ENCODE data around the gene COX6B2. TPM values are rescaled to one million over a fixed set of nuclear protein-coding genes. Genes with fewer than 3 reads are reported as not detected.
A peak's percentile ranks its signal among the peaks of the same experiment; 100 is the strongest.
"Not testable (repeated sequence)": the region's sequence is repeated elsewhere in the genome, so short reads cannot be mapped to it uniquely, and the experiment has no call there.

COX6B2 gene, protein sequence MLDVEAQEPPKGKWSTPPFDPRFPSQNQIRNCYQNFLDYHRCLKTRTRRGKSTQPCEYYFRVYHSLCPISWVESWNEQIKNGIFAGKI
- 1 to 10 TPM in 1 of 4 donors, under 1 TPM in 1, not detected in 2; 0.14 to 4.6 TPM for total RNA-seq

DNA sequence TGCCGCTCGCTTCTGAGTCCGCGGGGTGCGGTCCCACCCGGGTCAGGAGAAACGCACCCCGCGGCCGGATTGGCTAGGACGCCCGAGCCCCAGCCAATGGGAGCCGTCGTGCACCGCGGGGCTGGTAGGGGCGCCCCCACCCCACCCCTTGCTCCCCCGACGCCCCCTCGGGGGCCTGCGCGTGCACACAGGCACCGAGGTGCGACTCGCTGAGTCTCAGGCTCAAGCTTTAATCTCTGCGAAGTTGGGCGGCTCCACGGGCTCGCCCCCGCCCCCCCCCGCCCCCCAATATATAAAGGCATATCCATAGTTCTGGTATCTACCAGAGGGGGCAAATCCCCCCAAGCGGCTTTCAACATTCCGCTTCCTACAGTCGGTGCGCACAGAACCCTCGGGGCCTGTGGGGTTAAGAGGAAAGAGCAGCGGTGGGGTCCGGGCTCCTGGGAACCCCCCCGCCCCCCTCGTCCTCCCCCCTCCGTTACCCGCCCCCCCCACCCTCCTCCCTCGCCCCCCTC is at the start of gene COX6B2:
Gene COX6B2 (minus strand): TSS at position 22 of the 515 bp plus-strand sequence. CDS start 198 bp downstream, outside the sequence.
- intact Hi-C loops (cut with DNase I; ENCODE audit: low total_unique reads) = no loop called here
- Histone ChIP-seq H3K4me3 (peak within 1 kb of the TSS; percentile 22 to 29), H3K27me3 (peaks cover 24 to 36% of the 10 kb centered on the region in 2 donors), H3K36me3 (no peaks in the 10 kb centered on the region), H3K4me1 (peaks cover 5 to 16% of the 10 kb centered on the region in 2 donors), H3K9me3 (no peaks in the 10 kb centered on the region), H3K27ac (no peak within 1 kb of the TSS)
- TF ChIP-seq POLR2A (IDR thresholded peaks at IDR 0.05) = no peak
- TF ChIP-seq, protein P1, sequence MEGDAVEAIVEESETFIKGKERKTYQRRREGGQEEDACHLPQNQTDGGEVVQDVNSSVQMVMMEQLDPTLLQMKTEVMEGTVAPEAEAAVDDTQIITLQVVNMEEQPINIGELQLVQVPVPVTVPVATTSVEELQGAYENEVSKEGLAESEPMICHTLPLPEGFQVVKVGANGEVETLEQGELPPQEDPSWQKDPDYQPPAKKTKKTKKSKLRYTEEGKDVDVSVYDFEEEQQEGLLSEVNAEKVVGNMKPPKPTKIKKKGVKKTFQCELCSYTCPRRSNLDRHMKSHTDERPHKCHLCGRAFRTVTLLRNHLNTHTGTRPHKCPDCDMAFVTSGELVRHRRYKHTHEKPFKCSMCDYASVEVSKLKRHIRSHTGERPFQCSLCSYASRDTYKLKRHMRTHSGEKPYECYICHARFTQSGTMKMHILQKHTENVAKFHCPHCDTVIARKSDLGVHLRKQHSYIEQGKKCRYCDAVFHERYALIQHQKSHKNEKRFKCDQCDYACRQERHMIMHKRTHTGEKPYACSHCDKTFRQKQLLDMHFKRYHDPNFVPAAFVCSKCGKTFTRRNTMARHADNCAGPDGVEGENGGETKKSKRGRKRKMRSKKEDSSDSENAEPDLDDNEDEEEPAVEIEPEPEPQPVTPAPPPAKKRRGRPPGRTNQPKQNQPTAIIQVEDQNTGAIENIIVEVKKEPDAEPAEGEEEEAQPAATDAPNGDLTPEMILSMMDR (IDR thresholded peaks at IDR 0.05) = no peak
- DNase-seq = no peak

DNA sequence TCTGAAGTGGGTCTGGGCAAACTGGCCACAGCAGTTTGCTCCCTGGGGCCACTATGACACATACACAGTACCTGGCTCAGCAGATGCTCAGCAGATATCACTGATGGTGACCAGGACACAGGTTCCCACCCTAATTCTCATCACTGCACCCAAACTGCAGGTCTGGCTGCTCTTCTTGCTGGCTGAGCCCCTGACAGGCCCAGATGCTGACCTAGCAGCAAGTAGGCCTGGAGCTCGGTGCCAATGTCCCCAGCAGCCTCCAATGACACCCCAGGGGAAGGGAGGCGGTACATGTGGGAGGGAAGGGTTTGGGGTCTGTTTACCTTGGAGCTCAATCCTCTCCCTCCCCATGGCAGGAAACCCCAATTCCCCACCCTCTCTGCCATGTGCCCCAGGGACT is 48.0 kb upstream of the COX6B2 start:
- intact Hi-C loops (cut with DNase I; ENCODE audit: low total_unique reads) = no loop called here
- H3K36me3 ChIP-seq = no peaks in the 10 kb centered on the region
- TF ChIP-seq, protein P1 (IDR thresholded peaks at IDR 0.05) = no peak
- no peak for TF ChIP-seq POLR2A (IDR thresholded peaks at IDR 0.05)
- H3K27ac ChIP-seq = no peak overlapping the region
- DNase-seq = no peak
- no peaks in the 10 kb centered on the region for H3K27me3 ChIP-seq
- peaks cover 0 to 7% of the 10 kb centered on the region in 2 donors for H3K4me1 ChIP-seq
- no peaks in the 10 kb centered on the region for H3K9me3 ChIP-seq
- H3K4me3 ChIP-seq = no peak overlapping the region

DNA sequence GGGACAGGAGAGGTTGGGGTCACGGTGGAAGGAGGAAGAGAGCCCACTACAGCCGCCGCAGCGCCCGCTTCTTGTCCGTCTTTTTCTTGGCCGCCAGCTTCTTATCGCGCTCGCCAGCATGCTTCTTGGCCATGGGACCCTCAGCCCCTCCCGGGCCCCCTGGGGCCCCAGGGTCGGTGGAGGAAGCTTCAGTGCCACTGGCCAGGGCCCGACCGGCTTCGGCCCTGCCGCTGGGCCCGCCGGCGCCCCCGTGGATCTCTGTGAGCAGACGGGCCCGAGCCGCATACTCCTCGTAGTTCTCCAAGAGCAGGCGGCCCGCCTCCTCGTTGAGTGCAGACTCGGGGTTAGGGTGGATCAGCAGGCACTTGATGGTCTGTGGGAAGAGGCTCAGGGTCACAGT is 46.9 kb upstream of the COX6B2 start:
- H3K9me3 ChIP-seq; intact Hi-C loops (cut with DNase I; ENCODE audit: low total_unique reads); H3K27ac ChIP-seq; H3K4me3 ChIP-seq; H3K36me3 ChIP-seq; H3K27me3 ChIP-seq; H3K4me1 ChIP-seq; DNase-seq: not testable (repeated sequence)

DNA sequence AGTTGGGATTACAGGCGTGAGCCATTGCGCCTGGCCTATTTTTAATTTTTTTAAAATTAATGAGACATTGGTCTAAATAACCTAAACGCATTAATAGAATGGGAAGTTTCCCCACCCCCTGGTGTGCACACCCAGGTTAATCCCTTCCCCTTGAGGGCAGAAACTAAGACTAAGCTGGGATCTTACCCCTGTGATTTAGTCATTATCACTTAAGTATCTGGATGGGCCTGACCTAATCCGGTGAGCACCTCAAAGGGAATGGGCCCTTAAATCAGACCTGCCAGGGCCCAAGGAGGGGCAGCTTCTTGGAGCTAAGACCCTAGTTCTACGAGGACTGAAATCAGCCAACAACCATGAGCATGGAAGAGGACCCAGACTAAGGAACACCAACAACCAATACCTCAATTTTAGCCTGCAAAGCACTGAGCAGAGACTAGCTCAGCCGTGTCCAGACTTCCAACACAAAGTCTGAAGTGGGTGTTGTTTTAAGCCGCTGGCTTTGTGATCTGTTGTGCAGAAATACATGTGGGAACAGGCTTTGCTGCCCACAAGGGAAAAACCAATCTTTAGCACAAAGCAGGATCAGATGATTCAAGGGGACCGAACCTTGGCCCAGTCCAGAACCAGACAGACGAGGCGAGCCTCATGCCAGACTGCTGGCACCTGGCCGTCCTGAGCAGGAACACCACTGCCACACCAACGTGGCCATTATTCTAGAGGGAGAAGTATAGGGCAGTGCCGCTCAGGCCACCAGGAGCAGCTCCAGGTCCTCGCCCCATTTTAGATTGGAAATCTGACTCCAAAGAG is 46.0 kb upstream of the COX6B2 start:
- Histone ChIP-seq H3K27me3 (no peaks in the 10 kb centered on the region), H3K9me3 (no peaks in the 10 kb centered on the region), H3K36me3 (no peaks in the 10 kb centered on the region), H3K4me1 (no peaks in the 10 kb centered on the region), H3K4me3 (no peak overlapping the region), H3K27ac (no peak overlapping the region)
- intact Hi-C loops (cut with DNase I; ENCODE audit: low total_unique reads) = no loop called here
- TF ChIP-seq POLR2A (IDR thresholded peaks at IDR 0.05) = no peak
- TF ChIP-seq, protein P1 (IDR thresholded peaks at IDR 0.05) = no peak
- no peak for DNase-seq

DNA sequence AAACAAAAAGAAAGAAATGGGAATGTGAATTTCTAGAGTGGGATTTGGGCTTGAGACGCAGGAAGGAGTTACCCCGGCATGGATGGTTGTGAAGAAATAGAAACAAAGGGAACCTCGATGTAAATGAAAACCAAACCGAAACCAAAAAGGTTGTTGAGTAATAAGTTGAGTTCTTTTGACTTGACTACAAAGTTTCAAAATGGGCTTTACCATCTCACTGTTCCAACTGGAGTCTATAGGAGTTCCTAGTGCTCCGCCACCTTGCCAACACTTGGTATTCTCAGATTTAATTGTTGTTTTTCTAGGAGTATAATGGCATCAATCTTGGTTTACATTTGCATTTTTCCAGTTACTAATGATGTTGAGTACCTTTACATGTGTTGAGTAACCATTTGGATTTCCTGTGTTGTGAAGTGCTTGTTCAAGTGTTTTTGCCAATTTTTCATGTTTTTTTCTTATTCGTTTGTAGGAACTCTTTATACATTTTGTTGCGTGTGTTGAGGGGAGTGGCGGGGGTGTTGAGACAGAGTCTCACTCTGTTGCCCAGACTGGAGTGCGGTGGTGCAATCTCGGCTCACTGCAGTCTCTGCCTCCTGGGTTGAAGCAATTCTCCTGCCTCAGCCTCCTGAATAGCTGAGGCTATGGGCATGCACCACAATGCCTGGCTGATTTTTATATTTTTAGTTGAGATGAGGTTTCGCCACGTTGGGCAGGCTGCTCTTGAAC is 43.8 kb upstream of the COX6B2 start:
- Histone ChIP-seq H3K27me3 (no peaks in the 10 kb centered on the region), H3K36me3 (no peaks in the 10 kb centered on the region), H3K9me3 (no peaks in the 10 kb centered on the region), H3K4me1 (no peaks in the 10 kb centered on the region), H3K4me3 (no peak overlapping the region), H3K27ac (no peak overlapping the region)
- intact Hi-C loops (cut with DNase I; ENCODE audit: low total_unique reads) = no loop called here
- DNase-seq = no peak
- TF ChIP-seq, protein P1 (IDR thresholded peaks at IDR 0.05) = no peak
- no peak for TF ChIP-seq POLR2A (IDR thresholded peaks at IDR 0.05)

Data from uterus (tissue), 4 donors.